Measurements from ENCODE around the gene IL19.

IL19 gene

DNA sequence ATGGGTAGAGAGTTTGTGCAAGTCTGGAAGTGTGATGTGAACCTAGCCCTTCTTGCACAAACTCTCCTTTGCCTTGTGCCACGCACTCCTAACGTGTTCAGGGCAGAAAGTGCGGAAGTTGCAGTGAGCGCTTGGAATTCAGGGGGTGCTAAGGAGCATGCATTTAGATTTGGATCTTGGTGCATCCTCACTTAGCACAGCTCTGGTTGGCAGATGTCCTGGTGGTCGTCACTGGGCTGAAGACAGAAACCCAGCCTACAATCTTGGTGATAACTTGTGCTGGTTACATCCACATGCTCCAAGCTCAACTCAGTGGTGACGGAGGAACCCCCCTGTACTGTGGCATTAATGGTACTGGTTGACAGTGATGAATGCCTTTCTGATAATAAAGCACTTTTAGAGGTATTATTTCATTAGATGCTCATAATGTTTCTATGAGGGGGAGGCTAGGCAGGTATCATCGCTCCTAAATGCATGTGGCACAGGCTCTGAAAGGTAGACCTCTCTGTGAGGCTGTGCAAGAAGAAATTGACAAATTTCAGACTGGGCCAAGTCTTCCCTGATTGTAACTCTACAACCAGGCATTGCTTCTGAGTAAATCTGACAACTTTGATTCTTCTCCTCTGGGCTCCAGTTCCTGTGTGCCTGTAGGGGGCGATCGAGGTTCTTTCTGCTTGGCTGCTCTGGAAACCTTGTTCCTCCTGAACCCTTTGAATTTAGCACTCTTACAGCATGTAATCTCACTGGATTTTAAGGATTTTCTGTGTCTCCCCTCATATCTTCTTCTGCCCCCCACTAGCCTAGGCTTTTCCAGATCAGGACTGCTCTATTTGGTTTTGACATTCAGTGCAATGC is 45.2 kb upstream of the IL19 start:
- ChIA-PET POLR2A (ENCODE audit: low non-redundant PET) (no interaction called here), CTCF (interaction anchor here (0.7 to 4.0 kb wide), 18 partner anchors 9 to 761 kb away, joined by 3 to 16 read pairs (median 4); partner anchors contain the start of genes DYRK3 and EIF2D)
- no peak for DNase-seq (ENCODE audit: low spot score)
- H3K27ac ChIP-seq = no peak overlapping the region
- TF ChIP-seq, protein P1, sequence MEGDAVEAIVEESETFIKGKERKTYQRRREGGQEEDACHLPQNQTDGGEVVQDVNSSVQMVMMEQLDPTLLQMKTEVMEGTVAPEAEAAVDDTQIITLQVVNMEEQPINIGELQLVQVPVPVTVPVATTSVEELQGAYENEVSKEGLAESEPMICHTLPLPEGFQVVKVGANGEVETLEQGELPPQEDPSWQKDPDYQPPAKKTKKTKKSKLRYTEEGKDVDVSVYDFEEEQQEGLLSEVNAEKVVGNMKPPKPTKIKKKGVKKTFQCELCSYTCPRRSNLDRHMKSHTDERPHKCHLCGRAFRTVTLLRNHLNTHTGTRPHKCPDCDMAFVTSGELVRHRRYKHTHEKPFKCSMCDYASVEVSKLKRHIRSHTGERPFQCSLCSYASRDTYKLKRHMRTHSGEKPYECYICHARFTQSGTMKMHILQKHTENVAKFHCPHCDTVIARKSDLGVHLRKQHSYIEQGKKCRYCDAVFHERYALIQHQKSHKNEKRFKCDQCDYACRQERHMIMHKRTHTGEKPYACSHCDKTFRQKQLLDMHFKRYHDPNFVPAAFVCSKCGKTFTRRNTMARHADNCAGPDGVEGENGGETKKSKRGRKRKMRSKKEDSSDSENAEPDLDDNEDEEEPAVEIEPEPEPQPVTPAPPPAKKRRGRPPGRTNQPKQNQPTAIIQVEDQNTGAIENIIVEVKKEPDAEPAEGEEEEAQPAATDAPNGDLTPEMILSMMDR (conservative IDR thresholded peaks at IDR 0.05; ENCODE audit: low read depth) = no peak; the same call in 1 of the 2 replicates

DNA sequence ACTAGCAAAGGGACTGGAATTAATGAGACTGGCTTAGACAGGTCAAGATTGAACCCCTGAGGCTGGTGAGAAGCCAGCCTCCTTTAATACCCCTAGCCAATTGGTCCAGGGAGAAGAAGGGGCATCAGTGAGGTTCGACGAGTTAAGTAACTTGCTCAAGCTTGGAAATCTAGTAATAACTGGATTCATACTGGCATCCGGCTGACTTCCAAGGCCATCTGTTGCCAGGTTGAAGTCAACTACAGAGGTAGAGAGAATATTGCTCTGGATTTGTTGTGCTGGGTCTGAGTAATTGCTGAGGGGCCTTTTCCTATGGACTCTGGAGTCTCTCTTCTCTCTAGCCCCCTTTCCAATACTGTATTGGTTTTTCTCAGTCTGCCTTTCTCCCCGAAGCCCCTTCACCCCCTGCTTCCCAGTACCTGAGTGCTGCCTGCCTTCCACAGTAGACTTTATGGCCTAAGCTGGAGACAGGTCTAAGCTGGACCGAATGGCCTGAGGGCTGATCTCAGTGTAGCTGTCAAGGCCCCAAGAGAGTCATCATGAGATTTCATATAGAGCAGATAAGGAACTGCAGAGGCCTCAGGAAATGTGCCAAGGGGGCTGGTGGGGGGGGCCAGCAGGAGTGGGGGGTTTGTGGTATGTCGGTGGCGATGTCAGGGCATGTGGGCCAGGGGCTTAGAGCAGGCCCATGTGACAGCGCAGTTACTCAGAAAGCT is 42.4 kb upstream of the IL19 start:
- ChIA-PET POLR2A (ENCODE audit: low non-redundant PET) (no interaction called here), CTCF (interaction anchor here (2.4 to 4.0 kb wide), 2 partner anchors 12 to 184 kb away, joined by 6 to 16 read pairs; no protein-coding TSS in a partner anchor)
- TF ChIP-seq, protein P1 (conservative IDR thresholded peaks at IDR 0.05; ENCODE audit: low read depth) = no peak
- H3K27ac ChIP-seq = no peak overlapping the region
- DNase-seq (ENCODE audit: low spot score) = no peak

DNA sequence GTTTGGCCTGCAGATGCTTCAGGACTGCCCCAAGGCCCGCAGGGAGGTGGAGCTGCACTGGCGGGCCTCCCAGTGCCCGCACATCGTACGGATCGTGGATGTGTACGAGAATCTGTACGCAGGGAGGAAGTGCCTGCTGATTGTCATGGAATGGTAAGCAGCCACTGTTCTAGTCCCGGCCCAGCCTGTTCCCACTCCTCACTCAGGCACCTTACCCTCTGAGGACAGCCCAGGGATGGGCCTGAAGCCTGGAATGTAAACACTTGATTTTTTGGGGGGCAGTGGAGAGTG is 41.9 kb upstream of the IL19 start:
- ChIA-PET POLR2A (ENCODE audit: low non-redundant PET) (no interaction called here), CTCF (no interaction called here)
- TF ChIP-seq, protein P1 (conservative IDR thresholded peaks at IDR 0.05; ENCODE audit: low read depth) = no peak
- DNase-seq (ENCODE audit: low spot score) = no peak
- no peak overlapping the region for H3K27ac ChIP-seq

DNA sequence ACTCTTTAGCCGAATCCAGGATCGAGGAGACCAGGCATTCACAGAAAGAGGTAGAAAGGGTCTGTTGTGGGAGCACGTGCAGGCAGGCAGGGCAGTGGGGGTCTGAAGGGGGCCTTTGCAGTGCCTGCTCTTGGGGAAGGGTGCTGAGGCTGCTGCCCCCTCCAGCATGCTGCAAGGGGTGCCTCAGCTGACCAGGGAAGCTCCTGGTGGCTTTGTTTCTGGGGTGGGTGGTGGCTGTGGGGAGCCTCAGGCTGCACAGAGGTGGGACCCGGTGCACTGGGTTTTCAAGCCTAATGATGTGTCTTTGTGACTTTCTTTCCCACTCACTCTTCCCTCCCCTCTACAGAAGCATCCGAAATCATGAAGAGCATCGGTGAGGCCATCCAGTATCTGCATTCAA is 41.5 kb upstream of the IL19 start:
- TF ChIP-seq, protein P1 (conservative IDR thresholded peaks at IDR 0.05; ENCODE audit: low read depth) = no peak
- H3K27ac ChIP-seq = no peak overlapping the region
- DNase-seq (ENCODE audit: low spot score) = no peak
- CTCF ChIA-PET = no interaction called here
- POLR2A ChIA-PET (ENCODE audit: low non-redundant PET) = no interaction called here

DNA sequence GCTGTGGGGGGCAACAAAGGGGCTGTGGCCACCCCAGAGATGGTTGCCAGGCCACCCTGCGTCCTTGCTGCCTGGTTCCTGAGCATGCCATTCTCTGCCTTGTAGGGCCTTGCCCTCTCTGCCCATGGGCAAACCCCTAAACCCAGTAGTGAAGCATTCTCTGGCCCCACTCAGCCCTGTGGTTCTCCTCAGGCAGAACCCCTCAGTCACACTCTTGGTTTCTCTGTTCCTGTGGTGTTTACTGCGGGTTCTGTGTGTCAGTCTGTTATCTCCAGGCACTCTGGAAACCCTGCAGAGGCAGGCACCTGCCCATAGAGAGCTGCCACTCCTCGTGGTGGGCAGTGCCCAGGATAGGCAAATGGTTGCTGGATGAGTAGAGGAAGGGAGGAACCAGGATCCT is 41.1 kb upstream of the IL19 start:
- POLR2A ChIA-PET (ENCODE audit: low non-redundant PET) = no interaction called here
- CTCF ChIA-PET = interaction anchor here (0.7 kb wide), 1 partner anchor 24 kb away, joined by 3 read pairs; no protein-coding TSS in a partner anchor

DNA sequence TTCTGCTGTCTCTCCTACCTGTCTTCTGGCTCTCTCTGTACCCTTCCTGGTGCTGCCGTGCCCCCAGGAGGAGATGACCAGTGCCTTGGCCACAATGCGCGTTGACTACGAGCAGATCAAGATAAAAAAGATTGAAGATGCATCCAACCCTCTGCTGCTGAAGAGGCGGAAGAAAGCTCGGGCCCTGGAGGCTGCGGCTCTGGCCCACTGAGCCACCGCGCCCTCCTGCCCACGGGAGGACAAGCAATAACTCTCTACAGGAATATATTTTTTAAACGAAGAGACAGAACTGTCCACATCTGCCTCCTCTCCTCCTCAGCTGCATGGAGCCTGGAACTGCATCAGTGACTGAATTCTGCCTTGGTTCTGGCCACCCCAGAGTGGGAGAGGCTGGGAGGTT is 38.1 kb upstream of the IL19 start:
- 0 out of 2 replicates have a peak overlapping the region, but pooled peaks have one; percentile 3 for H3K27ac ChIP-seq
- ChIA-PET CTCF (no interaction called here), POLR2A (ENCODE audit: low non-redundant PET) (interaction anchor here (0.6 kb wide), 1 partner anchor 1126 kb away, joined by 3 read pairs; no protein-coding TSS in a partner anchor)
- no peak for DNase-seq (ENCODE audit: low spot score)
- TF ChIP-seq, protein P1 (conservative IDR thresholded peaks at IDR 0.05; ENCODE audit: low read depth) = no peak

More for the DNA sequence above, 41.1 kb upstream of the IL19 start:
- H3K27ac ChIP-seq = no peak overlapping the region
- TF ChIP-seq, protein P1 (conservative IDR thresholded peaks at IDR 0.05; ENCODE audit: low read depth) = no peak
- DNase-seq (ENCODE audit: low spot score) = no peak

Measured in RWPE1 (cell line).